Fibroblast of skin of left quadriceps (primary cell): ENCODE measurements around the gene ZNF766.
"Not testable (repeated sequence)": the region's sequence is repeated elsewhere in the genome, so short reads cannot be mapped to it uniquely, and the experiment has no call there.

Source experiments
- DNase-seq, 2 experiments: peaks; one replicate each; pipeline ENCODE4 v3.0.0-alpha.2; 2013; ENCODE audit warnings: low read depth in 2 of 2

ZNF766 gene

DNA sequence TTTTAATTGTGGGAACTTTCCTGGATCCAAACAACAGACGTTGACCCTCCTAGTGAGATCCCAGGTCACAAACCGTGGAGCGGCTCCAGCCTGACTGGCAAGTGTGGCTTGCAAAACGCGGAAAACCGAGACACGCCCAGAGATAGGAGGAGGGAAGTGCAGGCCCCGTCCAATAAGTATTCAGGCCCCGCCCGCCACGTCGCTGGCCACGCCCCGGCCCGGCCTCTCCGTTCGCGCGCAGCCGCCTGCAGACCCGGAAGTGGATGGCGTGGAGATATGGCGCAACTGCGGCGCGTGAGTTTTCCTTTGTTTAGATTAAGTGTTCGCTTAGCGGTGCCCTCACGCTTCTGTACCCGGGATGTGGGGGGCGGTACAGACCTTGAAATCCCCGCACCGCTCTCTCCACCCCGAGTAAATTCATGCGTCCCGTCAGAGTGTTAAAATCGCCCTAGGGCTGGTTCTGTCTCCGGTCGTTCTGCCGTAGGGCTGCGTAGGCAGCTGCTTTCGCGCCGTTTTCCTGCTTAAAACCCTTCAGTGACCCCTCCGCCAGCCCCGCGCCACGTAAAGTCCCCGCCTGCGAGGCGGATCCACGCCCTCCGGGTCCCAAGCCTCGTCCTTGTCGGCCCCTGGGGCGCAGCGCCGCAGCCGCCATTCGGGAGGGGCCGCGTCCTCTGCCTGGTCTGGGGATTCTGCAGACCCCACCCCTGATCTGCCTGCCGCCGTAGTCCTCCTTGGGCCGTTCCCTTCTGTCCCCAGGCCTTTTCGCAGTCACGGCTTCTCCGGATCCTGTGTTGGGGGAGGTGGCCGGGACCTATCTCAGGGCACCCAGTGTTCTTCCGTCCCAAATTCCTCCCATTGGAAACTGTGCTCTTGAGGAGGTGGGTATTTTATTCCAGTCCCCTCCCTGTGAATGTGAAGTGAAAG is at the start of gene ZNF766:
Gene ZNF766, plus strand, starts transcription at position 250 of the 924 bp plus-strand sequence. Its CDS starts 27 bp downstream, at position 277.
- DNase-seq: peak; percentile 88 to 89

GRCh38 chr19:52219611-52220010 is 49.8 kb upstream of the ZNF766 start:
- DNase-seq: no peak

DNA sequence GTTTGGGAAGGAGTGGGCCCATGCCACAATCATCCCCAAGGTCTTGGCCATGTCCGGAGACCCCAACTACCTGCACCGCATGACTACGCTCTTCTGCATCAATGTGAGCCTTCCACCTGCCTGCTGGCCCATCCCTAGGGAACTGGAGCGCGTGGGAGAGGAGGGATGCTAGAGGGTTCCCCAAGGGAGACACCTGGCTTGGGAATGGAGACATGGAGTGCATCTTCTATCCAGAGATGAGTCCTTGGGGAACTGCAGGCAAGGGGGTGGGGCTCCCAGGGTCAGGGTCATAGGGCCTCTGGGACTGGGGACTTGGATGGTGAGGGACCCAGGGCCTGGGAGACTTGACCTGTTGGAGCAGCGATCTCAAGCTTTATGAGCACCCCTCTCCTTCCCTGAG is 48.4 kb upstream of the ZNF766 start:
- DNase-seq: no peak

- DNase-seq: no peak
Observed at GRCh38 chr19:52221831-52222375, 47.5 kb upstream of the ZNF766 start.

- DNase-seq: no peak
Observed at GRCh38 chr19:52224211-52224610, 45.2 kb upstream of the ZNF766 start.

- DNase-seq: no peak
Observed at GRCh38 chr19:52226652-52227051, 42.7 kb upstream of the ZNF766 start.

DNA sequence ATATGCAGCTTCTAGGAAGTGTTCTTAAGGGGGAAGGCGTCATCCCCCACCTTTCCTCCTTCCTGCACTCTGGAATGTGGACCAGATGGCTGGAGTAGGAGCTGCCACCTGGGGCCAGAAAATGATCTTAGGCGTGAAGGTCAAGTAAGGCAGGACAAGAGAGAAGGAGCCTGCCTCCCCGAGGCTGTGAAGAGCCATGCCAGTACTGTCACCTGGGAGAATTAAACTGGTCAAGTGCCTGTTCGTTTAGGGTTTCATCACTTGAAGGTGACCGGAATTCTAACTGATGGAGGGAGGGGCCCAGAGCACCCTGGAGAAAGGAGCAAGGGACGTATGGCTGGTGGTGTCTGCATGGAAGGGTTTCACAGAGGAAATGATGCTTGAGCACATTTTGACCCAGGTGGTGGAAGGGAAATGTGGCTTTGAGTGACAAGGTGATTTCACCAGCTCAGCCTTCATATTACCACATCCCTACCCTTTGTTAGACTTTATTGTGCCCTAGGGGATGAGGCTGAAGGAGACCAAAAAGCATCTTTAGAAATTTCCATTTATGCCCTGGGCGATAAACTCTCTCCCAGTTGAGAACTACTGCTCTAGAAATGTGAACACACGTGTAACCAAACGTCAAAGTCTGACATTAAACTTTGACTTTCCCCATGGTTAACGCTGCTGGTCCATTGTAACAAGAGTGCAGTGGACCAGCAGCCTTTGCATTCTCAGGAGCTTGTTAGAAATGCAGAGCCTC is 42.0 kb upstream of the ZNF766 start:
- no peak for DNase-seq

DNA sequence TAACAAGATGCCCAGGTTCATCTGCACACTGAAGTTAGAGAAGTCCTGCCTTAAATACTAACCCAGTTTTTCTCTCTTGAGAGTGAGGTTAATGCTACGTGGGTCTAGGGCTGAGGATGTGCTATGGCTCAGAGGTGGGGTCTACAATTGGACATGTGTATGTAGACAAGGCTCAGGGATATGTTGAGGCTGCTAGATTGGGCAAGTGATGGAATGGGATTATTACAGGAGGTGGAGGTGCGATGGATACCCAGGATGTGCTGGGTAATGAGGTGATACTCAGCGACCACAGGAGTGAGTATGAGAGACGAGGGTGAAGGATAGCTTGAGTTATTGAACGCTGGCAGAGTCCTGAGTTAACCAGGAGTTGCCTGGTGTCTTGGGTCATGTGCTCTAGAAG is 41.4 kb upstream of the ZNF766 start:
- DNase-seq: no peak

GRCh38 chr19:52229524-52229923 is 39.9 kb upstream of the ZNF766 start:
- no peak for DNase-seq

GRCh38 chr19:52230685-52231084 is 38.7 kb upstream of the ZNF766 start:
- no peak for DNase-seq

- no peak for DNase-seq
Observed at GRCh38 chr19:52231154-52231910, 38.1 kb upstream of the ZNF766 start.

- no peak for DNase-seq
Observed at GRCh38 chr19:52234406-52234805, 35.0 kb upstream of the ZNF766 start.

GRCh38 chr19:52237197-52237596 is 32.2 kb upstream of the ZNF766 start:
- DNase-seq: no peak

DNA sequence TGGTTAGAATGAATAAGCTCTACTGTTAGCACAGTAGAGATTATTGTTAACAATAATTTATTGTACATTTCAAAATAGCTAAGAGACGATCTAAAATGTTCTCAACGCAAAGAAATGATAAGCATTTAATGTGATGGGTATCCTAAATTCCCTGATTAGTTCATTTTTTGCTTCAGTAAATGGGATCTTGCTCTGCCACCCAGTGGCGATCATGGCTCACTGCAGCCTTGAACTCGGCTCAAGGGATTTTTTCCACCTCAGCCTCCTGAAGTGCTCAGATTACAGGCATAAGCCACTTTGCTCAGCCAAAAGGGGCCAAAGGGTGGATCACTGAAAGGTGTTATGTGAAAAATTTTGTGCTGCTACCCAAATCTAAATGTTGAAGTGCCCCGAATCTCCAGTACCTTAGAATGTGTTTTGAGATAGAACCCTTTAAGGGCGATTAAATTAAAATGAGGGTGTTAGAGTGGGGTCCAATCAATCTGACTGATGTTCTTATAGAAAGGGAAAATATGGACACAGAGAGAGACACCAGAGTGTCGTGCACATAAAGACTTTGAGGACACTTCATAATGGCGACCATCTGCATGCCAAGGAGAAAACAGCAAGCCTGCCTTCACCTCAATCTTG is 31.5 kb upstream of the ZNF766 start:
- DNase-seq: peak; percentile 36 to 42

DNA sequence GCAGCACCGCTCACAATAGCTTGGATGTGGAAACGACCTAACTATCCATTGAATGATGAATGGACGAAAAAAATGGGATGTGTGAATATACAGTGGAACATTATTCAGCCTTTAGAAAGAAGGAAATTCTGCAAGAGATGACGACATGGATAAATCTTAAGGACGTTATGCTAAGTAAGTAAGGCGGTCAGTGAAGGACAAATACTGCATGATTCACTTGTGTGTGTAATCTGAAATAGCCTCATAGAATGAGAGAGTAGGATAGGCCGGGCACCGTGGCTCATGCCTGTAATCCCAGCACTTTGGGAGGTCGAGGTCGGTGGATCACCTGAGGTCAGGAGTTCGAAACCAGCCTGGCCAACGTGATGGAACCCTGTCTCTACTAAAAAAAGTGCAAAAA is 25.4 kb upstream of the ZNF766 start:
- DNase-seq: no peak

GRCh38 chr19:52248241-52248640 is 21.1 kb upstream of the ZNF766 start:
- DNase-seq: no peak

GRCh38 chr19:52258426-52258825 is 11.0 kb upstream of the ZNF766 start:
- no peak for DNase-seq

GRCh38 chr19:52265556-52265955 is 3.8 kb upstream of the ZNF766 start:
- DNase-seq: not testable (repeated sequence)

GRCh38 chr19:52270266-52270885 is 989 bp downstream of the ZNF766 start:
- peak in 1 of 2 experiments; percentile 1 for DNase-seq

GRCh38 chr19:52273301-52273700 is 3.9 kb downstream of the ZNF766 start:
- no peak for DNase-seq

GRCh38 chr19:52274191-52274590 is 4.8 kb downstream of the ZNF766 start:
- no peak for DNase-seq
